GM19025 (cell line): ENCODE data around the gene KCNJ1.
A peak's percentile ranks its signal among the peaks of the same experiment; 100 is the strongest.

Source experiments
- ATAC-seq: cut with Tn5 transposase; IDR thresholded peaks from one replicate; pipeline ENCODE4 v1.9.1; 2021; ENCODE audit warnings: mild to moderate bottlenecking, low read depth, moderate library complexity; ENCODE audit not compliant: unreplicated experiment

Gene KCNJ1

GRCh38 chr11:128867277-128867676, at the start of gene KCNJ1:
KCNJ1 (minus strand) TSS chr11:128867296; CDS start chr11:128840243, 27,053 bp downstream.
- no peak for ATAC-seq

GRCh38 chr11:128916681-128917080, 49.6 kb upstream of the KCNJ1 start:
- ATAC-seq: no peak

GRCh38 chr11:128916037-128916572, 49.0 kb upstream of the KCNJ1 start:
- no peak for ATAC-seq

- ATAC-seq: no peak
These were observed 48.0 kb upstream of the KCNJ1 start for GRCh38 chr11:128915149-128915521.

- no peak for ATAC-seq
These were observed 47.4 kb upstream of the KCNJ1 start for GRCh38 chr11:128914216-128915148.

- no peak for ATAC-seq
These were observed 46.7 kb upstream of the KCNJ1 start for GRCh38 chr11:128913806-128914205.

GRCh38 chr11:128911701-128912100, 44.6 kb upstream of the KCNJ1 start:
- ATAC-seq: no peak

GRCh38 chr11:128911239-128911638, 44.1 kb upstream of the KCNJ1 start:
- no peak for ATAC-seq

- no peak for ATAC-seq
These were observed 43.5 kb upstream of the KCNJ1 start for GRCh38 chr11:128910576-128910975.

- no peak for ATAC-seq
These were observed 42.5 kb upstream of the KCNJ1 start for GRCh38 chr11:128909438-128910125.

GRCh38 chr11:128908391-128909246, 41.5 kb upstream of the KCNJ1 start:
- no peak for ATAC-seq

- no peak for ATAC-seq
These were observed 40.5 kb upstream of the KCNJ1 start for GRCh38 chr11:128907585-128907984.

GRCh38 chr11:128906185-128907050, 39.3 kb upstream of the KCNJ1 start:
- ATAC-seq: no peak

- ATAC-seq: peak; percentile 30
These were observed 38.5 kb upstream of the KCNJ1 start for GRCh38 chr11:128905345-128906184.

GRCh38 chr11:128904656-128905344, 37.7 kb upstream of the KCNJ1 start:
- peak; percentile 47 for ATAC-seq

GRCh38 chr11:128904303-128904655, 37.2 kb upstream of the KCNJ1 start:
- no peak for ATAC-seq

GRCh38 chr11:128903248-128904061, 36.4 kb upstream of the KCNJ1 start:
- no peak for ATAC-seq
